ENCODE measurements around the gene CFAP74.

GRCh38 chr1:2038229-2038628, 34.6 kb upstream of the CFAP74 start:
- TF ChIP-seq, protein P1, sequence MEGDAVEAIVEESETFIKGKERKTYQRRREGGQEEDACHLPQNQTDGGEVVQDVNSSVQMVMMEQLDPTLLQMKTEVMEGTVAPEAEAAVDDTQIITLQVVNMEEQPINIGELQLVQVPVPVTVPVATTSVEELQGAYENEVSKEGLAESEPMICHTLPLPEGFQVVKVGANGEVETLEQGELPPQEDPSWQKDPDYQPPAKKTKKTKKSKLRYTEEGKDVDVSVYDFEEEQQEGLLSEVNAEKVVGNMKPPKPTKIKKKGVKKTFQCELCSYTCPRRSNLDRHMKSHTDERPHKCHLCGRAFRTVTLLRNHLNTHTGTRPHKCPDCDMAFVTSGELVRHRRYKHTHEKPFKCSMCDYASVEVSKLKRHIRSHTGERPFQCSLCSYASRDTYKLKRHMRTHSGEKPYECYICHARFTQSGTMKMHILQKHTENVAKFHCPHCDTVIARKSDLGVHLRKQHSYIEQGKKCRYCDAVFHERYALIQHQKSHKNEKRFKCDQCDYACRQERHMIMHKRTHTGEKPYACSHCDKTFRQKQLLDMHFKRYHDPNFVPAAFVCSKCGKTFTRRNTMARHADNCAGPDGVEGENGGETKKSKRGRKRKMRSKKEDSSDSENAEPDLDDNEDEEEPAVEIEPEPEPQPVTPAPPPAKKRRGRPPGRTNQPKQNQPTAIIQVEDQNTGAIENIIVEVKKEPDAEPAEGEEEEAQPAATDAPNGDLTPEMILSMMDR (tag by site-specific recombination; IDR thresholded peaks at IDR 0.05) = no peak
- TF ChIP-seq HOXD13 (CRISPR knock-in tag; IDR thresholded peaks at IDR 0.05; ENCODE audit: borderline replicate concordance) (no peak), ZNF670 (tag by site-specific recombination; IDR thresholded peaks at IDR 0.05; ENCODE audit: low read depth) (no peak), SP2 (tag by site-specific recombination; IDR thresholded peaks at IDR 0.05) (no peak), ZNF18 (tag by site-specific recombination; IDR thresholded peaks at IDR 0.05) (no peak), ZBTB49 (tag by site-specific recombination; IDR thresholded peaks at IDR 0.05; ENCODE audit: low read depth) (no peak), YY1 (tag by site-specific recombination; IDR thresholded peaks at IDR 0.05) (no peak), ZBTB26 (tag by site-specific recombination; optimal IDR thresholded peaks at IDR 0.05) (no peak), PBX3 (CRISPR knock-in tag; IDR thresholded peaks at IDR 0.05) (no peak), ZNF404 (tag by site-specific recombination; IDR thresholded peaks at IDR 0.05) (no peak), ZNF580 (tag by site-specific recombination; IDR thresholded peaks at IDR 0.05) (no peak), ZNF423 (tag by site-specific recombination; IDR thresholded peaks at IDR 0.05) (no peak)
- TF ChIP-seq, protein P2, sequence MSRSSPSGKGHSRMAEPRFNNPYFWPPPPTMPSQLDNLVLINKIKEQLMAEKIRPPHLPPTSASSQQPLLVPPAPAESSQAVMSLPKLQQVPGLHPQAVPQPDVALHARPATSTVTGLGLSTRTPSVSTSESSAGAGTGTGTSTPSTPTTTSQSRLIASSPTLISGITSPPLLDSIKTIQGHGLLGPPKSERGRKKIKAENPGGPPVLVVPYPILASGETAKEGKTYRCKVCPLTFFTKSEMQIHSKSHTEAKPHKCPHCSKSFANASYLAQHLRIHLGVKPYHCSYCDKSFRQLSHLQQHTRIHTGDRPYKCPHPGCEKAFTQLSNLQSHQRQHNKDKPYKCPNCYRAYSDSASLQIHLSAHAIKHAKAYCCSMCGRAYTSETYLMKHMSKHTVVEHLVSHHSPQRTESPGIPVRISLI (tag by site-specific recombination; IDR thresholded peaks at IDR 0.05) = no peak
- TF ChIP-seq, protein P3, sequence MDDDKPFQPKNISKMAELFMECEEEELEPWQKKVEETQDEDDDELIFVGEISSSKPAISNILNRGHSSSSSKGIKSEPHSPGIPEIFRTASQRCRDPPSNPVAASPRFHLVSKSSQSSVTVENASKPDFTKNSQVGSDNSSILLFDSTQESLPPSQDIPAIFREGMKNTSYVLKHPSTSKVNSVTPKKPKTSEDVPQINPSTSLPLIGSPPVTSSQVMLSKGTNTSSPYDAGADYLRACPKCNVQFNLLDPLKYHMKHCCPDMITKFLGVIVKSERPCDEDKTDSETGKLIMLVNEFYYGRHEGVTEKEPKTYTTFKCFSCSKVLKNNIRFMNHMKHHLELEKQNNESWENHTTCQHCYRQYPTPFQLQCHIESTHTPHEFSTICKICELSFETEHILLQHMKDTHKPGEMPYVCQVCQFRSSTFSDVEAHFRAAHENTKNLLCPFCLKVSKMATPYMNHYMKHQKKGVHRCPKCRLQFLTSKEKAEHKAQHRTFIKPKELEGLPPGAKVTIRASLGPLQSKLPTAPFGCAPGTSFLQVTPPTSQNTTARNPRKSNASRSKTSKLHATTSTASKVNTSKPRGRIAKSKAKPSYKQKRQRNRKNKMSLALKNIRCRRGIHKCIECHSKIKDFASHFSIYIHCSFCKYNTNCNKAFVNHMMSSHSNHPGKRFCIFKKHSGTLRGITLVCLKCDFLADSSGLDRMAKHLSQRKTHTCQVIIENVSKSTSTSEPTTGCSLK (tag by site-specific recombination; IDR thresholded peaks at IDR 0.05) = no peak
